Right renal pelvis (tissue), 4 donors: ENCODE measurements around the gene TUBA4B. TPM values are rescaled to one million over a fixed set of nuclear protein-coding genes. Genes with fewer than 3 reads are reported as not detected.

Experiments used
- DNase-seq, 4 donors: peaks; one replicate each; pipeline ENCODE4 v3.0.0-alpha.2; 2013; ENCODE audit warnings: low read depth in 4 of 4, low spot score in 3 of 4, missing footprints in 1 of 4
- polyA plus RNA-seq, 4 donors: library from polyadenylated mRNA; unstranded; fragments of 120-200 nt; gene quantifications; one replicate each; pipeline ENCODE4 v1.2.1, GENCODE V29; 2013; ENCODE audit not compliant: insufficient read length in 4 of 4

The TUBA4B gene
- polyA plus RNA-seq, 4 donors: 0.87 to 0.97 (median 0.92) TPM

- no peak for DNase-seq
Observed at GRCh38 chr2:219289537-219290361, 36.7 kb downstream of the TUBA4B start.

- no peak for DNase-seq
Observed at GRCh38 chr2:219290381-219291171, 37.5 kb downstream of the TUBA4B start.

GRCh38 chr2:219291394-219291793, 38.4 kb downstream of the TUBA4B start:
- no peak for DNase-seq

DNA sequence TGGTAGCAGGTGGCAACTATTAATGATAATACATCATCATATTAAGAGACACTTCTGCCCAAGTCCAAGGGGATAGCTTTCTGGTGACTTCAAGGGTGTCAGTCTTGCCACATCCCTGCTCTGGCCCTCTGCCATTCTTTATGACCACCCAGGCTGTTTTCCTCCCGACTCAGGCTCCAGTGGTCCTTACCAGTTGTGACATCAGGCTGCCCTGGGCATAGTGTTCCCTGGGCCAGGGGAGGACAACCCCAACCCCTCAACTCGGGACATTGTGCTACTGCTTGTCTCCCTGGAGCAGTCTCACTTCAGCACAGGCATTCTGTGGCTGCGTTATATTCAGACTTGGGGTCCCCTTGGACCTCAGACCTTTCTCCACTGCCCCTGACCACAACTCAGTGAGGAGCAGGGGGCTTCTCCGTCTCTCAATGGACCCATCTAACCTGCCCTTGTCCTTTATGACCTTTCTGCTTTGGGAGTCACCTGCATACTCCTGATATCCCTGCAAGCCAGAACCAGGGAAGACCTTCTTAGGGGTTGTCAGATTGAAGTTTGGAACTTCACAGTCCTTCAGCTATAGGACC, 39.0 kb downstream of the TUBA4B start:
- no peak for DNase-seq

DNA sequence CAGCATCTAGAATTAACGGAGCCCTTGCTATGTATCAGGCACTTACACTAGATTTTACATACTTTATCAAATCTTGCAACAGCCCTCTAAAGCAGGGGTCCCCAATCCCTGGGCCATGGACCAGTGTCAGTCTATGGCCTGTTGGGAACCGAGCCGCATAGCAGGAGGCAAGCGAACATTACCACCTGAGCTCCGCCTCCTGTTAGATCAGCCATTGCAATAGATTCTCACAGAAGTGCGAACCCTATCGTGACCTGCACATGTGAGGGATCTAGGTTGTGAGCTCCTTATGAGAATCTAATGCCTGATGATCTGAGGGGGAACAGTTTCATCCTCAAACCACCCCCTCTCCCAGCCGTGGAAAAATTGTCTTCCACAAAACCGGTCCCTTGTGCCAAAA, 39.6 kb downstream of the TUBA4B start:
- DNase-seq: no peak

GRCh38 chr2:219293736-219294231, 40.7 kb downstream of the TUBA4B start:
- no peak for DNase-seq

- DNase-seq: peak in 3 of 4 donors; percentile 76 to 83 (median 79)
Observed at GRCh38 chr2:219294356-219295351, 41.6 kb downstream of the TUBA4B start.

GRCh38 chr2:219296142-219296541, 43.1 kb downstream of the TUBA4B start:
- no peak for DNase-seq

DNA sequence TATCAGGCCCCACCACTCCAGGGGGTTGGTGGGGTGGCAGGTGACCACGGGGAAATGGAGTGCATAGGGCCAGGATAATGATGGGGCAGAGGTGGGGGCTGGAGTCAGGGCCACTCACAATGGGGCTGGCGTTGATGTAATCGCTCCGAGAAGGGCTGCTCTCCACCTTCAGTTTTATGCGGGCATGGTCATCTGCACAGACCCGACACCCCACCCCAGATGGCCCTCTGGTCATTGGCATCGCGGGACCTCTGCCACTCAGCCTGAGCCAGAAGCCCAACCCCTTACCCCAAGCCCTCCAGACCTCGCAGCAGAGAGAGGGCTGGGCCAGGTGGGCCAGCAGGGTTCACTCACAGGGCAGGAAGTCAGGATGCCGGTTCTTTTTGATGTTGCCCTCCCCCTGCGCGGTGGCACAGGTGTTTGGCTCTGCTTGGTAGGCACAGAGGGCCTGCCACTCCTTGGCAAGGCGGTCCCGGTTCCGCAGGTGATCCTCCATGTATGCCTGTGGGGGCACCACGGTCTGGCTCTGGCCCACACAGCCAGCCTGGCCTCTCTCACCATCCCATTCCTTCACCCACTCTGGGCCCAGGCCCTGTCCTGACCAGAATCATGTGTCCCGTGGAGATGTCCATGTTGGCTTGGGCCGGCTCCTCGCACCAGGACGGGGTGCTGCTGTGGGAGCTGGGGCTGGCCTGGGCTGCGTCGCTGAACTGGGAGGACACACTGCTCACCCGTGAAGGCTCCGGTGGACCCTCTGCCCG, 43.8 kb downstream of the TUBA4B start:
- no peak for DNase-seq

DNA sequence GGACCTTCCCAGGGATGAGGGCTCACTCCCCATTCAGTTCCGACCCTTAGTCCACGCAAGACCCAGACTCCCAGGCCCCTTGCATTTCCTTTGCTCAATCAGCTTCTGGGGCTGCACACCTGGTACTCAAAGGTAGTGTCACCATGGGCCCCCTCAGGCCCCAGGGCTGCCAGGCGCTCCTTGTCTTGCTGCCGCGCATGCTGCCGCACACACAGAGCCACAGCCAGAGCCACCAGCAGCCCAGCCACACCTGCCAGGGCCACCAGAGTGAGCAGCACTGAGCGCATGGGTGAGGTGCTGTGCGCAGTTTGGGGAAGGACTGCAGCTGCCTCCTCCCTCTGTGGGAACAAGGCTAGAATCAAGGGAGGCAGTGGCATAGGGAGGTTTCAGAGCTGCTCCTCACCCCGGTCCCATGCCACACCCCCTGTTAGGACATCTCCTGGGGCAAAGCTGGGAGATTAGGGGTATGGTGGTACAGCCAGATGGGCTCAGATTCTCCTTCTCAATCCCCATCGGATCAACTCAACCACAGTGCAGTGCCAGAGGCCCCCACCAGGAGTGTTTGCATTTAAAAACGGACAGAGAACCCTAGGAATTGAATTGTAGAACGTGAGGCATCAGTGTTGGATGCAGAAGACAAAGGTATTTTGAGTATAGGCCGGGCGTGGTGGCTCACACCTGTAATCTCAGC, 44.9 kb downstream of the TUBA4B start:
- no peak for DNase-seq

DNA sequence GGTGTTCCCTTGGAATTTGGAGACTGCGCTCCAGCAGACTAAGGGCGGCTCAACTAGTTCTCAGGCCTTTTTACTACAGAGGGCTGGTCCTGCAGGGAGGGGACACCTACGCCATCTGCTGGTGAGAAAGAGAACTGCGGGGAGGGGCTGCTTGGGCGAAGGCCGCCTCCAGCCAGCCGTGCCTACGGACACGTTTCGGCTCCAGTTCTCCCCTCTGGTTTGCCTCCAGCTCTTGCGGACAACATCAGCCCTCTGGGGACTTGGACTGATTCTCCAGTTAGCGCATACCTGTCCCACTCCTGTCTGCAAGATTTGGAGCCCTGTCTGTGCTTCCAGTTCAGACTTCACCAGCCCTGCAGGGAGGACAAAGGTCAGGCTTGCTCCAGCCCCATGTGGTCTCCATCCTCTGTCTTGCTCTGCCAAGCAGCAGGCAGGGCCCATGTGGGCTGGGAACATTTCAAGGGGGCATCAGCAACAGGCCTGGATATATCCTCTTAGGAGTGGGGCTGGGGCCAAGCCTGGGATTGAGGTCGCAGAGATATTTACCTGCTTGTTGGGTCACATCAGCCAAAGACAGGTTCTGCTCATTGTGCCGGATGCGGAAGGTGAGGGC, 45.8 kb downstream of the TUBA4B start:
- peak in 1 of 4 donors; percentile 77 for DNase-seq

GRCh38 chr2:219299372-219299760, 46.3 kb downstream of the TUBA4B start:
- no peak for DNase-seq

DNA sequence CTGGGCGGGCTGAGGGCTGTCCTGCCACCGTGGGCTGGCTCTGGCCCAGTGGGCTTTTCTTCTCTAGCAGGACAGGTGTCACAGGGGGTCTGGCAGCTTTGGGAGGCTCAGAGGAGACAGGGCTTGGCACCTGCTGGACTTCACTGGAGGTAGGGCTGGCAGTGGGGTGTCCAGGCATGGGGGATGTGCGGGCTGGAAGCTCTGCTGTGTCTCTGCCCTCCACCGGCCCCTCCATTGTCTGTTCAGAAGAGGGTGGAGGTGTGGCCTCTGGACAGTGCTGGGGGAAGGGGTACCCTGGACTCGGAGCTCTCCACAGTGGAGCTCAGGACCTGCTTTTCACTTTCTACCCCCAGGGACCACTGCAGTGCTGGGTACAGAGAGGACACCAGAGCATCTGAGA, 47.0 kb downstream of the TUBA4B start:
- no peak for DNase-seq

- DNase-seq: no peak
Observed at GRCh38 chr2:219302412-219302968, 49.4 kb downstream of the TUBA4B start.

DNA sequence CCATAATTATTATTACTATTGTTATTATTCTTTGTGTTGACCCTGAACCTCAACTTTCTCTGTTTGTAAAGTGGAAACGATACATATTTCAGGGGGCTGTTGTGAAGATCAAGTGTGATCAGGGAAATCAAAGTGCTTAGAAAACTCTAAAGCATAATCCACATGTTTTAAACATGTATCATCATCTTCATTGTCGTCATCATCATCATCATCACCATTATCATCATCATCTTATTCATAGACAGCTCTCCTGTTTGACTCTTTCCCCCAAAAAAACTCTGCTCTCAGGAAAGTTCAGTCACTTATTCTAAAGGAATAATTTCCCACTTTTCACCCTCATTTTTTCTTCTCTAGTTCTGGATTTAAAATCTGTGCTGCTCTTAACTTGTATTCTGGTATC, 51.2 kb downstream of the TUBA4B start:
- no peak for DNase-seq

- no peak for DNase-seq
Observed at GRCh38 chr2:219306047-219306446, 53.0 kb downstream of the TUBA4B start.

GRCh38 chr2:219308142-219309101, 55.4 kb downstream of the TUBA4B start:
- peak; percentile 52 to 75 (median 60) for DNase-seq
